Ascending aorta (tissue), 2 donors: ENCODE results near the gene UBE2Q2. TPM values are rescaled to one million over a fixed set of nuclear protein-coding genes. Genes with fewer than 3 reads are reported as not detected.

ENCODE experiments used
- DNase-seq, 2 donors: peaks; one replicate each; pipeline ENCODE4 v3.0.0-alpha.2; 2019; ENCODE audit warnings: low spot score in 2 of 2
- H3K27ac ChIP-seq, 2 donors: fragments of 200-600 bp; sonication (generic); one replicate each; pipeline ENCODE4 v1.5.1; 2016 to 2017; ENCODE audit warnings: mild to moderate bottlenecking in 1 of 2
- H3K27me3 ChIP-seq: fragments of 200-600 bp; sonication (generic); one replicate; pipeline ENCODE4 v1.5.1; 2017
- H3K36me3 ChIP-seq, 2 donors: fragments of 200-600 bp; sonication (generic); one replicate each; pipeline ENCODE4 v1.5.1; 2016
- H3K4me1 ChIP-seq, 2 donors: fragments of 200-600 bp; sonication (generic); one replicate each; pipeline ENCODE4 v1.5.1; 2016 to 2017; ENCODE audit warnings: mild to moderate bottlenecking in 1 of 2
- H3K4me3 ChIP-seq, 2 donors: fragments of 200-600 bp; sonication (generic); one replicate each; pipeline ENCODE4 v1.5.1; 2016 to 2017; ENCODE audit warnings: mild to moderate bottlenecking in 1 of 2
- H3K9me3 ChIP-seq, 2 donors: fragments of 200-600 bp; sonication (generic); one replicate each; pipeline ENCODE4 v1.5.1; 2016
- intact Hi-C: fragments of 100-400 bp; cut with DNase I; formaldehyde crosslinking; loops from one replicate; pipeline ENCODE4 v1.15.1; 2023
- total RNA-seq: library from RNA; depleted of rRNA; stranded (reverse); fragments of >200 nt; gene quantifications from one replicate; pipeline ENCODE4 v1.1.0, GENCODE V29; 2016
- TF ChIP-seq, protein P1 (sequence below), 3 experiments: fragments of 200-600 bp in 2 of 3; fragments of 450-650 bp in 1 of 3; sonication (generic) in 2 of 3; IDR thresholded peaks; one replicate each; pipeline ENCODE4 v1.5.1; 2016 to 2019; ENCODE audit warnings: antibody characterized with exemption in 3 of 3, mild to moderate bottlenecking in 1 of 3, moderate library complexity in 1 of 3

Gene UBE2Q2
- total RNA-seq, 1 donor from 2014 or later: 40.3 TPM

DNA sequence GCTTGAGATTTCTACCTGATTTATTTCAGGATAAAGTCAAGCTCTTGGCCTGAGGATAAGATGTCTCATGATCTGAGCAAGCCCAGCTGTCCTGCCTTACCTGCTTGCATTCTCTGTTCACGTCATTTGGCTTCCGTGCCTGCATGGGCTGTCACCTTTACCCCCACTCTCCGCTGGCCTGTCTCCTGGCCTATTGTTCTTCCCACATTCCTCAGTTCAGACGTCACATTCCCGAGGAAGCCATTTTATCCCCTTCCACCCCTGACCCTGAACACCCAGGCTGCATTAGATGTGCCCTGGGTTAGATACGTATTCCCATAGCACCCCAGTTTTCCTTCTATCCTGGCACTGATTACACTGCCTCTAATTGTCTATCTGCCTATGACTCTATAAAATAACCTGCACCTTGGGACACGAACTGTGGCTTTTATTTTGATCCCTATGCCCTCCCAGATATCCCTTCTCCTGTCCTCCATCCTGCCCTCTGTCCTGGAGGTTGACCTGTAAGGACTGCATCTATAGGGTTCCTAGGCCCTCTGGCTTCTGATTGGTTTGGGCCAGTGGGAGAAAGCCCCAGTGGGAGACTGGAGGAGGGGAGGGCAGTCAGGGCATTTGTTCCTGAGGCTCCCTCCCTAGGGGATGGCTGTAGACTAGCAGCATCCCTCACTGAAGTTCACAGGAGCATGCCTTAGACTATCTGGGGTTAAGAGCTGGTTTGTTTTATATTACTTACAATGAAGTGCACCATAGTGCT, 19.2 kb upstream of the UBE2Q2 start:
- intact Hi-C loops: no loop called here
- Histone ChIP-seq H3K4me3 (no peak overlapping the region), H3K27ac (no peak overlapping the region), H3K36me3 (no peaks in the 10 kb centered on the region), H3K4me1 (no peaks in the 10 kb centered on the region), H3K27me3 (no peaks in the 10 kb centered on the region), H3K9me3 (no peaks in the 10 kb centered on the region)
- DNase-seq: no peak
- TF ChIP-seq, protein P1, sequence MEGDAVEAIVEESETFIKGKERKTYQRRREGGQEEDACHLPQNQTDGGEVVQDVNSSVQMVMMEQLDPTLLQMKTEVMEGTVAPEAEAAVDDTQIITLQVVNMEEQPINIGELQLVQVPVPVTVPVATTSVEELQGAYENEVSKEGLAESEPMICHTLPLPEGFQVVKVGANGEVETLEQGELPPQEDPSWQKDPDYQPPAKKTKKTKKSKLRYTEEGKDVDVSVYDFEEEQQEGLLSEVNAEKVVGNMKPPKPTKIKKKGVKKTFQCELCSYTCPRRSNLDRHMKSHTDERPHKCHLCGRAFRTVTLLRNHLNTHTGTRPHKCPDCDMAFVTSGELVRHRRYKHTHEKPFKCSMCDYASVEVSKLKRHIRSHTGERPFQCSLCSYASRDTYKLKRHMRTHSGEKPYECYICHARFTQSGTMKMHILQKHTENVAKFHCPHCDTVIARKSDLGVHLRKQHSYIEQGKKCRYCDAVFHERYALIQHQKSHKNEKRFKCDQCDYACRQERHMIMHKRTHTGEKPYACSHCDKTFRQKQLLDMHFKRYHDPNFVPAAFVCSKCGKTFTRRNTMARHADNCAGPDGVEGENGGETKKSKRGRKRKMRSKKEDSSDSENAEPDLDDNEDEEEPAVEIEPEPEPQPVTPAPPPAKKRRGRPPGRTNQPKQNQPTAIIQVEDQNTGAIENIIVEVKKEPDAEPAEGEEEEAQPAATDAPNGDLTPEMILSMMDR (IDR thresholded peaks at IDR 0.05): no peak

DNA sequence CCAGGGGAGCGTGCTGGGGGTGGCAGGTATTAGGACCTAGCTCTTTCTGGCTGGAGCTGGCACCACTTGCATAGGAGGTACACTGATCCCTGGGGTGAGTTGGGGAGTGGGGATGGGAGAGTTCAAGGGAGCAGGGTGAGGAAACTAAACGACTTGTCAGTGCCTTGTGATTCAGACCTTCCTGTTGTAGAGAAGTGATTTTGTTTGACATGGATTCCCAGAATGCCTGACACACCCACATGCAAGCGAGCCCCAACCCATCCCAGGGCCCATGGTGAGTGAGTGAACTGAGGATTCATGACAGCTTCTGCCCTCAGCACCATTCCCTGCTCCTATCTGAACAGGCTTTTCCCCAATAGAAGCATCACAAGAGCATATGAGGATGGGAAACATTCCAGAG, 15.6 kb upstream of the UBE2Q2 start:
- Histone ChIP-seq H3K27me3 (no peaks in the 10 kb centered on the region), H3K27ac (no peak overlapping the region), H3K4me1 (no peaks in the 10 kb centered on the region), H3K9me3 (no peaks in the 10 kb centered on the region), H3K36me3 (no peaks in the 10 kb centered on the region), H3K4me3 (no peak overlapping the region)
- intact Hi-C loops: no loop called here
- no peak for DNase-seq
- TF ChIP-seq, protein P1 (IDR thresholded peaks at IDR 0.05): no peak

DNA sequence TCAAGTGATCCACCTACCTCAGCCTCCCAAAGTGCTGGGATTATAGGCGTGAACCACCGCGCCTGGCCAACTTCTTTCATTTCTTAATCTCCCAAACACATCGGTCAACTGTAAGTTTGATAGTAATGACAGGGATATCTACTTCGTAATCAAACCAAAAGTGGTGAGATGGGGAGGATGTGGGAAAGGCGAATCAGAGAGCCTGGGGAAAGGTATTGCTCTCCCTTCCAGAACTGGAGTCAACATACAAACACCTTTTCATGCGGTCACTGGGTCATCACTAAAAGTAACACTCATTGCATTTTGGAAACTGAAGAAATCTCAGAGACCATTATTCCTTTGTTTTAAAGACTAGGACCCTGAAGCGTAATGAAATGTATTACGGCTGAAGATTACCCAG, 14.8 kb upstream of the UBE2Q2 start:
- H3K9me3 ChIP-seq: no peaks in the 10 kb centered on the region
- H3K27me3 ChIP-seq: no peaks in the 10 kb centered on the region
- H3K4me1 ChIP-seq: no peaks in the 10 kb centered on the region
- H3K4me3 ChIP-seq: no peak overlapping the region
- DNase-seq: no peak
- no peak overlapping the region for H3K27ac ChIP-seq
- intact Hi-C loops: no loop called here
- no peaks in the 10 kb centered on the region for H3K36me3 ChIP-seq
- TF ChIP-seq, protein P1 (IDR thresholded peaks at IDR 0.05): no peak

DNA sequence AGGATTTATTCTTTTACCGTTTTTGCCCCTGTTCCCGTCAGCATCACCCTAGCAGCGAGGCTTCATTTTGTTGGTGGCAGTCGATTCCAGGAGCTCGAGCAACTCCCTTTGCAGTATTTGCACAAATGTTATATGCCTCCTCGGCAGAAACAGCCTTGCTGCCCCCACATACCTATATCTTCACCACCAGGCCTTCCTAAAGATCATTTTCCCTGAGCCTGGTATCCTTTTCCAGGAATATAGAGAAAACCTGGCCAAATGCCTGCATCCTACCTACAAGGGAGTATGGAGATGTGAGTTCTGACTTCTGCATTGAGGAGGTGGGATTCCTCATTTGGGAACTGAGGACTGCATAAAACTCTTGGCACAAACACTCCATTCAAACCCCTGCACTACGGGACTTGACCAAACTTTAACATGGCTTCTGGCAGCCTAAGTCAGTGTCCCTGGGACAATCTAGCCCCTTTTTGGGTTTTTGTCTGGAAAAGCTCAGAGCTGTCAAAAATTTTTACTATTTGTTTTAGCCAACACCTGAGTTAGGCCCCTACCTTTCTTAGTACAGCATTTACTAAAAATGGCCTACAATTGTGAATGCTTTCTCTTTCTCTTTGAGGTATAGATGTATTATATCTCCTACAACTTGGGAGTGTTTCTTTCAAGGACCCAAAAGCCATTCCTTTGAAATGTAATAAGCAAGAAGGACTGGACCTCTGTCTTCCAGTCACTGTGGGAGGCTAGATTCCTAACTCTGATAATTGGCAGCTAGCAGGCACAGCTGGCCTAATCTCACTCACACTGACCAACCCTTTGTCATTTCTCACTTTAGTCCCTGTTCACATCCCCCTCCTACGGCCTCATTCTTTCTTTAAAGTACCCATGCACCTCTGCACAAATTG, 12.1 kb upstream of the UBE2Q2 start:
- H3K4me3 ChIP-seq: no peak overlapping the region
- intact Hi-C loops: no loop called here
- no peak overlapping the region for H3K27ac ChIP-seq
- H3K27me3 ChIP-seq: no peaks in the 10 kb centered on the region
- H3K36me3 ChIP-seq: no peaks in the 10 kb centered on the region
- no peak for DNase-seq
- H3K4me1 ChIP-seq: no peaks in the 10 kb centered on the region
- TF ChIP-seq, protein P1 (IDR thresholded peaks at IDR 0.05): no peak
- H3K9me3 ChIP-seq: no peaks in the 10 kb centered on the region

DNA sequence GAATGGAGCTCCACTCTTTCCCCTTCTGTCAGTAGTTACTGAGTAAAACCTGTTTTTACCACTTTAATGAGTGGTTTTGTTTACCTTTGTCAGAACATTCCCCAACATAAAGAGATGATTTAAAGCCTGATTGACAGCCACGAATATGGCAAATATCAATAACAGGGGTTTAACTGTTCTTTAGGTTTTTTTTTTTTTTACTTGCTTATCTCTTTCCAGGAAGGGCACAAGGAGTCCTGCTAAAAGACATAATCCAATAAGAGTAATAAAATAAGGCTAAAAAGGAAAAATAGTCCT, 11.5 kb upstream of the UBE2Q2 start:
- Histone ChIP-seq H3K9me3 (no peaks in the 10 kb centered on the region), H3K27me3 (no peaks in the 10 kb centered on the region), H3K4me1 (no peaks in the 10 kb centered on the region), H3K27ac (no peak overlapping the region), H3K4me3 (no peak overlapping the region), H3K36me3 (no peaks in the 10 kb centered on the region)
- intact Hi-C loops: no loop called here
- no peak for DNase-seq
- TF ChIP-seq, protein P1 (IDR thresholded peaks at IDR 0.05): no peak
